GM12878 (cell line): ENCODE results near the gene SAMD4A. TPM values are rescaled to one million over a fixed set of nuclear protein-coding genes. Genes with fewer than 3 reads are reported as not detected.
A peak's percentile ranks its signal among the peaks of the same experiment; 100 is the strongest.

Experiments used
- ATAC-seq: fragments of 200-7000 bp; cut with Tn5 transposase; 3 replicates; pipeline ENCODE4 v1.9.1; 2020; ENCODE audit warnings: mild to moderate bottlenecking, moderate library complexity
- Bru-seq: library from RNA; stranded (reverse); fragments of 400-500 nt; gene quantifications from one replicate; lab custom pipeline; 2021; lab: Mats Ljungman, UMichigan
- BruChase-seq, 2 experiments: library from RNA; stranded (reverse); fragments of 400-500 nt; gene quantifications; one replicate each; lab custom pipeline; 2021; lab: Mats Ljungman, UMichigan
- BruUV-seq: library from RNA; stranded (reverse); fragments of 400-500 nt; replicated peaks from 2 replicates; lab custom pipeline; 2021; lab: Mats Ljungman, UMichigan
- CTCF ChIA-PET: fragments of 300-600 bp; sonication (Branson Sonifier 250); formaldehyde crosslinking; extraction: SDS; loops from one replicate; lab custom pipeline; 2021; ENCODE audit warnings: inconsistent platforms; lab: Yijun Ruan, JAX
- POLR2A ChIA-PET: fragments of 350-600 bp; formaldehyde crosslinking; extraction: SDS; loops from one replicate; lab custom pipeline; 2021; ENCODE audit warnings: inconsistent platforms; lab: Charles Lee
- RAD21 ChIA-PET: fragments of 300-600 bp; sonication (Branson Sonifier 250); formaldehyde crosslinking; loops from one replicate; lab custom pipeline; 2023; ENCODE audit warnings: antibody characterized with exemption; ENCODE audit not compliant: unreplicated experiment; lab: Charles Lee
- SMC1A ChIA-PET: fragments of 300-600 bp; sonication (Branson Sonifier 250); formaldehyde crosslinking; loops from one replicate; lab custom pipeline; 2023; ENCODE audit not compliant: unreplicated experiment, uncharacterized antibody; lab: Charles Lee
- DNase-seq: peaks from one replicate; pipeline ENCODE4 v3.0.0-alpha.2; 2011; ENCODE audit warnings: low read depth, low spot score
- FAIRE-seq: peaks from 3 replicates; lab custom pipeline; 2011; peaks lifted over from hg19 to GRCh38; lab: Jason Lieb, UNC
- H2AFZ ChIP-seq: 2 replicates; pipeline ENCODE4 v1.6.0; 2011; ENCODE audit warnings: low read depth, low read length, control low read depth; ENCODE audit not compliant: control insufficient read depth
- H3K27ac ChIP-seq: 2 replicates; pipeline ENCODE4 v1.5.1; 2011; ENCODE audit warnings: control low read depth; ENCODE audit not compliant: control insufficient read depth, insufficient read depth
- H3K27me3 ChIP-seq, 2 experiments: replicated peaks in 1 of 2; 2 replicates each; pipeline versions ENCODE4 v1.6.0 to v1.6.1; 2011; ENCODE audit warnings: low read length in 1 of 2; ENCODE audit not compliant: control insufficient read depth in 2 of 2, insufficient read depth in 2 of 2
- H3K36me3 ChIP-seq, 2 experiments: 2 replicates each; pipeline ENCODE4 v1.5.1; 2011; ENCODE audit warnings: low read length in 1 of 2; ENCODE audit not compliant: control insufficient read depth in 2 of 2, insufficient read depth in 2 of 2
- H3K4me1 ChIP-seq: 2 replicates; pipeline ENCODE4 v1.6.1; 2011; ENCODE audit warnings: mild to moderate bottlenecking, low read length, moderate library complexity, mixed read lengths; ENCODE audit not compliant: control insufficient read depth, insufficient read depth
- H3K4me2 ChIP-seq: 2 replicates; pipeline ENCODE4 v1.6.0; 2011; ENCODE audit warnings: control low read depth; ENCODE audit not compliant: control insufficient read depth, insufficient read depth
- H3K4me3 ChIP-seq: fragments of 200-600 bp; sonication (generic); 2 replicates; pipeline ENCODE4 v1.5.1; 2016
- H3K79me2 ChIP-seq: 2 replicates; pipeline ENCODE4 v1.6.0; 2011; ENCODE audit warnings: low read length; ENCODE audit not compliant: control insufficient read depth, insufficient read depth
- H3K9ac ChIP-seq: 2 replicates; pipeline ENCODE4 v1.8.0; 2011; ENCODE audit warnings: low read length, control low read depth, mixed read lengths; ENCODE audit not compliant: control insufficient read depth, insufficient read depth
- H3K9me3 ChIP-seq: replicated peaks from 3 replicates; pipeline ENCODE4 v1.5.1; 2011; ENCODE audit warnings: mild to moderate bottlenecking, low read length; ENCODE audit not compliant: control insufficient read depth, insufficient read depth
- H4K20me1 ChIP-seq: 2 replicates; pipeline ENCODE4 v1.6.0; 2011; ENCODE audit not compliant: control insufficient read depth, insufficient read depth
- CBX3 ChIP-seq: fragments of 200-600 bp; sonication (generic); IDR thresholded peaks from 2 replicates; pipeline ENCODE4 v1.6.1; 2016; ENCODE audit warnings: low read depth, borderline replicate concordance
- CEBPB ChIP-seq, 2 experiments: fragments of 150-350 bp in 1 of 2; IDR thresholded peaks; 2 replicates each; pipeline ENCODE4 v1.6.1; 2012 to 2014; ENCODE audit warnings: low read depth in 2 of 2, low read length in 2 of 2, borderline replicate concordance in 1 of 2, inconsistent platforms in 1 of 2
- CHD2 ChIP-seq: IDR thresholded peaks from 2 replicates; pipeline ENCODE4 v1.6.1; 2011; ENCODE audit warnings: low read depth, low read length, improper control_type of control experiment, borderline replicate concordance
- DPF2 ChIP-seq: fragments of 450-650 bp; IDR thresholded peaks from 2 replicates; pipeline ENCODE4 v1.6.1; 2017; ENCODE audit warnings: mild to moderate bottlenecking
- FOXM1 ChIP-seq: IDR thresholded peaks from 2 replicates; pipeline ENCODE4 v1.6.1; 2012; ENCODE audit warnings: low read depth, mild to moderate bottlenecking, inconsistent platforms, low read length, moderate library complexity
- IRF4 ChIP-seq: IDR thresholded peaks from 2 replicates; pipeline ENCODE4 v1.6.1; 2011; ENCODE audit warnings: low read depth, low read length
- KAT2A ChIP-seq: conservative IDR thresholded peaks from 2 replicates; pipeline ENCODE4 v1.6.1; 2011; ENCODE audit warnings: low read depth, low read length; ENCODE audit not compliant: control insufficient read depth
- MXI1 ChIP-seq: fragments of 150-350 bp; IDR thresholded peaks from 2 replicates; pipeline ENCODE4 v1.6.1; 2011; ENCODE audit warnings: low read depth, mild to moderate bottlenecking, inconsistent platforms, low read length, improper control_type of control experiment
- PAX8 ChIP-seq: fragments of 450-650 bp; IDR thresholded peaks from 2 replicates; pipeline ENCODE4 v1.6.1; 2017; ENCODE audit warnings: mild to moderate bottlenecking, moderate library complexity
- SMARCA5 ChIP-seq: fragments of 450-650 bp; IDR thresholded peaks from 2 replicates; pipeline ENCODE4 v1.6.1; 2017; ENCODE audit warnings: mild to moderate bottlenecking
- ZNF687 ChIP-seq: fragments of 450-650 bp; IDR thresholded peaks from 2 replicates; pipeline ENCODE4 v1.6.1; 2017; ENCODE audit warnings: mild to moderate bottlenecking, moderate library complexity
- WGBS: methylation state at CpG from one replicate; pipeline ENCODE4 v1.1.6; 2016; ENCODE audit warnings: low lambda C conversion rate; ENCODE audit not compliant: insufficient replicate concordance, insufficient coverage; ENCODE audit errors: missing lambda C conversion rate; 5-methylcytosine and 5-hydroxymethylcytosine counted together
- in situ Hi-C: fragments of 300-500 bp; cut with MboI; formaldehyde crosslinking; loops from 9 replicates; pipeline ENCODE4 v1.14.3; 2018; ENCODE audit warnings: mixed read lengths
- intact Hi-C: fragments of 100-400 bp; cut with micrococcal nuclease; formaldehyde crosslinking; loops from one replicate; pipeline ENCODE4 v1.14.2; 2022; ENCODE audit not compliant: unreplicated experiment
- long read RNA-seq, 2 experiments: library from polyadenylated mRNA; unstranded; transcript quantifications; one replicate each; pipeline ENCODE4 v2.0.0, GENCODE V29; 2019 to 2020
- polyA minus RNA-seq, 3 experiments: library from RNA; depleted of rRNA, polyadenylated mRNA; stranded (reverse); fragments of >200 nt; gene quantifications; 2 replicates each; pipeline ENCODE4 v1.2.3, GENCODE V29; 2011
- polyA plus RNA-seq, 11 experiments: library from polyadenylated mRNA; depleted of rRNA in 4 of 11; unstranded in 6 of 11; stranded (reverse) in 5 of 11; fragments of >200 nt; fragmentation: Nextera tagmentation in 4 of 11; fragmentation: Illumina TruSeq in 1 of 11; extraction: Ambion mirVana in 4 of 11; extraction: Trizol in 1 of 11; gene quantifications; 1 replicate in 1 of 11; 2 replicates in 10 of 11; pipeline versions ENCODE4 v1.2.1 to v1.2.3, GENCODE V29; 2011 to 2016; ENCODE audit warnings: inconsistent platforms in 2 of 11, missing spikeins in 2 of 11, low read depth in 1 of 11
- total RNA-seq, 4 experiments: library from RNA; depleted of rRNA in 3 of 4; stranded (reverse); fragments of >200 nt in 3 of 4; fragmentation: Illumina TruSeq in 1 of 4; extraction: Trizol in 1 of 4; gene quantifications; 2 replicates each; pipeline versions ENCODE4 v1.2.1 to v1.2.3, GENCODE V29; 2013 to 2021

Gene SAMD4A, protein sequence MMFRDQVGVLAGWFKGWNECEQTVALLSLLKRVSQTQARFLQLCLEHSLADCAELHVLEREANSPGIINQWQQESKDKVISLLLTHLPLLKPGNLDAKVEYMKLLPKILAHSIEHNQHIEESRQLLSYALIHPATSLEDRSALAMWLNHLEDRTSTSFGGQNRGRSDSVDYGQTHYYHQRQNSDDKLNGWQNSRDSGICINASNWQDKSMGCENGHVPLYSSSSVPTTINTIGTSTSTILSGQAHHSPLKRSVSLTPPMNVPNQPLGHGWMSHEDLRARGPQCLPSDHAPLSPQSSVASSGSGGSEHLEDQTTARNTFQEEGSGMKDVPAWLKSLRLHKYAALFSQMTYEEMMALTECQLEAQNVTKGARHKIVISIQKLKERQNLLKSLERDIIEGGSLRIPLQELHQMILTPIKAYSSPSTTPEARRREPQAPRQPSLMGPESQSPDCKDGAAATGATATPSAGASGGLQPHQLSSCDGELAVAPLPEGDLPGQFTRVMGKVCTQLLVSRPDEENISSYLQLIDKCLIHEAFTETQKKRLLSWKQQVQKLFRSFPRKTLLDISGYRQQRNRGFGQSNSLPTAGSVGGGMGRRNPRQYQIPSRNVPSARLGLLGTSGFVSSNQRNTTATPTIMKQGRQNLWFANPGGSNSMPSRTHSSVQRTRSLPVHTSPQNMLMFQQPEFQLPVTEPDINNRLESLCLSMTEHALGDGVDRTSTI
- 5.6 and 6.9 TPM in 2 replicates for total RNA-seq (2013; cell fraction: nucleolus; rRNA removed)
- total RNA-seq (2014; rRNA removed) (0.38 and 0.40 TPM in 2 replicates), total RNA-seq (2014; rRNA removed; fragmentation: Illumina TruSeq; extraction: Trizol) (0.18 and 0.40 TPM in 2 replicates), total RNA-seq (2021) (0.48 and 0.56 TPM in 2 replicates), polyA plus RNA-seq (2011; rRNA removed) (0.22 and 0.39 TPM in 2 replicates), polyA plus RNA-seq (2014; fragmentation: Illumina TruSeq; extraction: Trizol) (0.17 and 0.26 TPM in 2 replicates), polyA plus RNA-seq (2014; fragmentation: Nextera tagmentation; extraction: Ambion mirVana) (under 1 TPM; 0.29 to 0.33 TPM), polyA plus RNA-seq (2014; rRNA removed) (0.18 and 0.49 TPM in 2 replicates), polyA plus RNA-seq (2016; fragmentation: Nextera tagmentation; extraction: Ambion mirVana) (under 1 TPM; 0.05 to 0.12 TPM), polyA minus RNA-seq (2011; rRNA and poly(A)+ RNA removed) (0.66 and 2.4 TPM in 2 replicates), Bru-seq, nascent RNA (percentile 62 among the genes with signal in this experiment), BruChase-seq, experiment 1, labeled RNA remaining after a 6-hour chase (percentile 70 among the genes with signal in this experiment), BruChase-seq, experiment 2, labeled RNA remaining after a 2-hour chase (percentile 72 among the genes with signal in this experiment)
- polyA plus RNA-seq (2011; ENCODE audit: low read depth), result 0.38 TPM
- polyA plus RNA-seq (2011; cell fraction: cytosol; rRNA removed), result 0.33 and 0.37 TPM in 2 replicates
- polyA plus RNA-seq (2011; cell fraction: nucleus; rRNA removed), result 1.4 and 1.5 TPM in 2 replicates
- polyA plus RNA-seq (2012), result 1.0 and 1.1 TPM in 2 replicates
- polyA minus RNA-seq (2011; cell fraction: cytosol; rRNA and poly(A)+ RNA removed), result not detected in 2 replicates
- polyA minus RNA-seq (2011; cell fraction: nucleus; rRNA and poly(A)+ RNA removed), result 1.8 and 3.3 TPM in 2 replicates
- long read RNA-seq, experiment 1, result 0 reads
- long read RNA-seq, experiment 2, partial matches to known transcripts, result 0 of 1 reads
- long read RNA-seq, experiment 2, other reads (novel, unspliced or antisense), result 1 of 1 reads

GRCh38 chr14:54566410-54567223 lies at the start of gene SAMD4A:
TSS of gene SAMD4A (plus strand) at chr14:54567128. CDS start at chr14:54567917, 789 bp downstream.
- intact Hi-C loops, result loop anchor here (2.0 to 5.0 kb wide), 2 partner anchors 56 to 326 kb away; no protein-coding TSS in a partner anchor
- BruUV-seq, result no TSS peak
- Histone ChIP-seq H3K4me3 (peak within 1 kb of the TSS; percentile 79), H3K36me3 (no peaks in the 10 kb centered on the region), H3K27me3 (peaks cover 0 to 3% of the 10 kb centered on the region in 2 experiments; a peak in 1 of 4 replicates), H3K9me3 (no peaks in the 10 kb centered on the region; the same call in 2 of the 3 replicates), H3K79me2 (no peaks in the 10 kb centered on the region), H2AFZ (peak within 1 kb of the TSS; percentile 74), H3K9ac (peak within 1 kb of the TSS; percentile 51; the same call in 1 of the 2 replicates), H3K4me2 (peak within 1 kb of the TSS; percentile 98), H3K27ac (no peak within 1 kb of the TSS), H4K20me1 (no peaks in the 10 kb centered on the region), H3K4me1 (peaks cover 12% of the 10 kb centered on the region; the same call in 1 of the 2 replicates)
- no peak for DNase-seq
- ChIA-PET CTCF (interaction anchor here (0.8 to 7.7 kb wide), 14 partner anchors 15 to 334 kb away, joined by 3 to 160 read pairs (median 6); no protein-coding TSS in a partner anchor), POLR2A (interaction anchor here (0.6 to 1.7 kb wide), 2 partner anchors 18 to 60 kb away, joined by 3 to 5 read pairs; no protein-coding TSS in a partner anchor), SMC1A (interaction anchor here (0.5 to 6.8 kb wide), 9 partner anchors 15 to 216 kb away, joined by 3 to 87 read pairs (median 3); no protein-coding TSS in a partner anchor), RAD21 (interaction anchor here (0.5 to 7.2 kb wide), 19 partner anchors 9 to 315 kb away, joined by 3 to 130 read pairs (median 4); partner anchors contain the start of gene GMFB)
- FAIRE-seq, result no peak
- in situ Hi-C loops, result loop anchor here (5.0 kb wide), 1 partner anchor 76 kb away; no protein-coding TSS in a partner anchor
- peak; percentile 46 for ATAC-seq
- WGBS, result under 1% methylated on average over 76 of the region's 91 CpGs
- TF ChIP-seq ZNF687 (peak; percentile 45; the same call in 1 of the 2 replicates), IRF4 (no peak), CEBPB (IDR thresholded peaks at IDR 0.05; ENCODE audit: borderline replicate concordance in 1 of 2, low read depth in 2 of 2, low read length in 2 of 2) (no peak), SMARCA5 (0 out of 2 replicates have a peak, but pooled peaks have one; percentile 19), CHD2 (0 out of 2 replicates have a peak, but pooled peaks have one; percentile 17), DPF2 (peak; percentile 59), KAT2A (no peak), CBX3 (no peak), PAX8 (no peak), MXI1 (no peak), FOXM1 (no peak)
